H1 (cell line): ENCODE measurements around the gene ACAP1. TPM values are rescaled to one million over a fixed set of nuclear protein-coding genes. Genes with fewer than 3 reads are reported as not detected.

Experiments used
- MAFK ChIP-seq: IDR thresholded peaks from 2 replicates; pipeline ENCODE4 v1.6.1; 2012; ENCODE audit warnings: low read depth, mild to moderate bottlenecking, improper control_type of control experiment, low read length
- polyA plus RNA-seq, 7 experiments: library from polyadenylated mRNA; depleted of rRNA in 3 of 7; stranded (reverse) in 5 of 7; unstranded in 2 of 7; fragments of >200 nt in 5 of 7; fragments of 200-250 nt in 2 of 7; gene quantifications; 1 replicate in 5 of 7; 2 replicates in 1 of 7; 4 replicates in 1 of 7; pipeline versions ENCODE4 v1.2.1 to v1.2.3, GENCODE V29; 2011 to 2013; ENCODE audit warnings: missing spikeins in 2 of 7, mixed read lengths in 2 of 7
- total RNA-seq: library from RNA; stranded (reverse); fragmentation: NEBNext Ultra II Directional; extraction: Animal tissue kit (Norgen Biotek cat#: 25700); gene quantifications from 2 replicates; pipeline ENCODE4 v1.2.1, GENCODE V29; 2021

ACAP1 gene
- total and polyA plus RNA-seq, 2 of the 8 experiments (the other 6 are each of a cell fraction or from before 2014, with no cell fraction given): 11.9 to 45.1 TPM

- no peak for TF ChIP-seq MAFK
Observed at GRCh38 chr17:7370853-7371252, 34.5 kb downstream of the ACAP1 start (continued).
